ENCODE data around the gene TRAPPC11. TPM values are rescaled to one million over a fixed set of nuclear protein-coding genes. Genes with fewer than 3 reads are reported as not detected.
A peak's percentile ranks its signal among the peaks of the same experiment; 100 is the strongest.
"Not testable (repeated sequence)": the region's sequence is repeated elsewhere in the genome, so short reads cannot be mapped to it uniquely, and the experiment has no call there.

TRAPPC11 gene
- total RNA-seq, 1 donor from 2014 or later = 22.7 TPM

- peak; percentile 85 for ATAC-seq
These were observed 63.9 kb downstream of the TRAPPC11 start for GRCh38 chr4:183722731-183723560.

GRCh38 chr4:183723561-183724228, 64.6 kb downstream of the TRAPPC11 start:
- no peak for ATAC-seq

- ATAC-seq = not testable (repeated sequence)
These were observed 66.5 kb downstream of the TRAPPC11 start for GRCh38 chr4:183725585-183725984.

GRCh38 chr4:183727482-183727881, 68.4 kb downstream of the TRAPPC11 start:
- ATAC-seq = no peak

- no peak for ATAC-seq
These were observed 69.4 kb downstream of the TRAPPC11 start for GRCh38 chr4:183728223-183729068.

GRCh38 chr4:183729069-183729406, 69.9 kb downstream of the TRAPPC11 start:
- no peak for ATAC-seq

- ATAC-seq = peak; percentile 98
These were observed 70.6 kb downstream of the TRAPPC11 start for GRCh38 chr4:183729430-183730328.

- ATAC-seq = no peak
These were observed 73.2 kb downstream of the TRAPPC11 start for GRCh38 chr4:183732296-183732695.

GRCh38 chr4:183733181-183733580, 74.1 kb downstream of the TRAPPC11 start:
- no peak for ATAC-seq

- peak; percentile 96 for ATAC-seq
These were observed 79.1 kb downstream of the TRAPPC11 start for GRCh38 chr4:183738081-183738673.

- no peak for ATAC-seq
These were observed 79.9 kb downstream of the TRAPPC11 start for GRCh38 chr4:183738961-183739360.

GRCh38 chr4:183746305-183747229, 87.5 kb downstream of the TRAPPC11 start:
- ATAC-seq = peak; percentile 83

- ATAC-seq = no peak
These were observed 88.3 kb downstream of the TRAPPC11 start for GRCh38 chr4:183747380-183747779.

- no peak for ATAC-seq
These were observed 89.0 kb downstream of the TRAPPC11 start for GRCh38 chr4:183747931-183748670.

- ATAC-seq = peak; percentile 20
These were observed 92.0 kb downstream of the TRAPPC11 start for GRCh38 chr4:183751106-183751505.

GRCh38 chr4:183755596-183755995, 96.5 kb downstream of the TRAPPC11 start:
- no peak for ATAC-seq

- ATAC-seq = peak; percentile 32
These were observed 98.0 kb downstream of the TRAPPC11 start for GRCh38 chr4:183757060-183757459.

- ATAC-seq = no peak
These were observed 99.1 kb downstream of the TRAPPC11 start for GRCh38 chr4:183758061-183758757.
